DOHH2 (cell line): ENCODE measurements around the gene RMP24.

Experiments
- EZH2phosphoT487 ChIP-seq: fragments of 200-600 bp; sonication (generic); IDR thresholded peaks from 2 replicates; pipeline ENCODE4 v1.6.1; 2017; ENCODE audit warnings: borderline replicate concordance, mild to moderate bottlenecking, antibody characterized with exemption, low read length, moderate library complexity, mixed read lengths
- TF ChIP-seq, protein P1 (sequence below): fragments of 200-600 bp; sonication (generic); IDR thresholded peaks from one replicate; pipeline ENCODE4 v1.5.1; 2014; ENCODE audit warnings: antibody characterized with exemption, mild to moderate bottlenecking, low read depth, low read length; ENCODE audit not compliant: poor library complexity, severe bottlenecking

DNA sequence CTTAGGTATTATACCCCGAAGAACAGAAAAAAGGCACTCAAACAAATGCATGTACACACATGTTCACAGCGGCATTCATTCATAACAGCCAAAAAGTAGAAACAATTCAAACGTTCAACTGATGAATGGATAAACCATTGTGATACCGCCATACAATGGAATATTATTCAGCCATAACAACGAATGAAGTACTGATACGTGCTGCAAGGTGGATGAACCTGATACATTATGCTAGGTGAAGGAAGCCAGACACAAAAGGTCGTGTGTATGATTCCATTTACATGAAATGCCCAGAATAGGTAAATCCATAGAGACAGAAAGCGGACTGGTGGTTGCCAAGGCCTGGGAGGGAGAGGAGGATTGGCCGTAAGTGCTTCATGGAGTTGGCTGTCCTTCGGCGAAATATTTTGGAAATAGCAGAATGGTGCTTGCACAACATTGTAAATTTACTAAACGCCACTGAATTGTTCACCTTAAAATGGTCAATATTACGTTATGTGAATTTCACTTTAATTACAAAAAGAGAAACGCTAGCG lies 750 bp upstream of the RMP24 start:
- TF ChIP-seq, protein P1, sequence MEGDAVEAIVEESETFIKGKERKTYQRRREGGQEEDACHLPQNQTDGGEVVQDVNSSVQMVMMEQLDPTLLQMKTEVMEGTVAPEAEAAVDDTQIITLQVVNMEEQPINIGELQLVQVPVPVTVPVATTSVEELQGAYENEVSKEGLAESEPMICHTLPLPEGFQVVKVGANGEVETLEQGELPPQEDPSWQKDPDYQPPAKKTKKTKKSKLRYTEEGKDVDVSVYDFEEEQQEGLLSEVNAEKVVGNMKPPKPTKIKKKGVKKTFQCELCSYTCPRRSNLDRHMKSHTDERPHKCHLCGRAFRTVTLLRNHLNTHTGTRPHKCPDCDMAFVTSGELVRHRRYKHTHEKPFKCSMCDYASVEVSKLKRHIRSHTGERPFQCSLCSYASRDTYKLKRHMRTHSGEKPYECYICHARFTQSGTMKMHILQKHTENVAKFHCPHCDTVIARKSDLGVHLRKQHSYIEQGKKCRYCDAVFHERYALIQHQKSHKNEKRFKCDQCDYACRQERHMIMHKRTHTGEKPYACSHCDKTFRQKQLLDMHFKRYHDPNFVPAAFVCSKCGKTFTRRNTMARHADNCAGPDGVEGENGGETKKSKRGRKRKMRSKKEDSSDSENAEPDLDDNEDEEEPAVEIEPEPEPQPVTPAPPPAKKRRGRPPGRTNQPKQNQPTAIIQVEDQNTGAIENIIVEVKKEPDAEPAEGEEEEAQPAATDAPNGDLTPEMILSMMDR, result no peak
- TF ChIP-seq EZH2phosphoT487, result no peak
